HG03060 (cell line): ENCODE results near the gene PLA2R1.
"Not testable (repeated sequence)": the region's sequence is repeated elsewhere in the genome, so short reads cannot be mapped to it uniquely, and the experiment has no call there.

Experiments used
- ATAC-seq: cut with Tn5 transposase; IDR thresholded peaks from one replicate; pipeline ENCODE4 v1.9.1; 2021; ENCODE audit warnings: low read depth, moderate number of reproducible peaks; ENCODE audit not compliant: unreplicated experiment

PLA2R1 gene

DNA sequence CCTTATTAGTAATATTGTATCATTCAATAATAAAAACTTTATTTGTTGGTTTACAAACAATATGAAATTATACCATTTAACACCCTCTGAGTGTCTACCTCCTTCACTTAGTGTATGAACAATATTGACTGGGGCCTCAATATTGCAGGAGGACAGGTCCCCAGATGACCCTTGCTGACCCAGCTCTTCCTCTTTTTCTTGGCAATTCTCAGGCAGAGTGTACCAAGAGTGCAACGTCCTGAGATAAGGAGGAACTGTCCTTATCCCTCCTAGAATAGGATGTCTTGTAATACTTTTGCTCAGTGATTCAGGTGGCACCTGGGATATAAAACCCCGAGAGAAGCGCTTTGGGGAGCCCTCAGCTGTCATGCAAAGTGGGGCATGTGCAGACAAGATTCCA, 76.8 kb downstream of the PLA2R1 start:
- no peak for ATAC-seq

- no peak for ATAC-seq
These were observed 78.4 kb downstream of the PLA2R1 start for GRCh38 chr2:159984034-159984433.

DNA sequence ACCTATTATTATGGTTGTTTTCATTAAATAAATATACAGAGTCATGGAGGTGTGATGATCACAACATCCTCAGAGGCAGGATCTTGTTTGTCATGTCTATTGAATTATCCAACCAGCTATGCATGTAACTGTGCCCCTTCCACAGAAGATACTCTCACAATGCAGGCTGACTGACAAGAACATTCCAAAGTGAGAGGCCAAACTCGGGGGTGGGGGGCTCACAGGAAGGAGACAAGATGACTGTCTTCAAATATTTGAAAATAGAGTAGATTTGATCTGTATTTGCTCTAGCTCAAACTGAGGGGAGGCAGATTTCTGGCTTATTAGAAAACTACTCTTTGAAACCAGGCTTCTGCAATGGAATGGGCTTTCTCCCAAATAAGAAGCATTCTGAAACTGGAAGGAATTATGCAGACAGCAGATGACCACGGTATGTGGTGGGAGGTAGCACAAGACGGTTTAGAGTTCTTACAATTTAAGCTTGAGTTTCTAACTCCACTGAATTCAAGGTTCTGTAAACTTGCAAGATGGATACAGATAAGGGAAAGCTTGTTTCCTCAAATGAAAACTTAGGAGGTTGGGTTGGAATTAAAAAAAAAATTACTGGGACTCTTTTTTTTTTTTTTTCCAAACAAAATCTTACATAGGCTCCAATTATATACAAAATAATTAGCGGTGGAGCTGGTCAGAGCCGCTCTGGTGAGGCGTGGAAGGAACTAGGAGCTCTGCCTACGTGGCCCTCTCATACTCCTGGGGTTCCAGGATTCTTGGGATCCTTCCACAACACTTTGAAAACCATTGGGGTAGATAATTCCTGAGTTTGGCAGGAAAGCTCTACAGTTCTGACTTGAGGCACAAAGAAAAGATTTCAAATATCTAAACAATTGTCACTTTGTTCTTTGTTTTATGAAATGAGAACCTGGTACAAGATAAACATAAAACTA, 79.3 kb downstream of the PLA2R1 start:
- no peak for ATAC-seq

DNA sequence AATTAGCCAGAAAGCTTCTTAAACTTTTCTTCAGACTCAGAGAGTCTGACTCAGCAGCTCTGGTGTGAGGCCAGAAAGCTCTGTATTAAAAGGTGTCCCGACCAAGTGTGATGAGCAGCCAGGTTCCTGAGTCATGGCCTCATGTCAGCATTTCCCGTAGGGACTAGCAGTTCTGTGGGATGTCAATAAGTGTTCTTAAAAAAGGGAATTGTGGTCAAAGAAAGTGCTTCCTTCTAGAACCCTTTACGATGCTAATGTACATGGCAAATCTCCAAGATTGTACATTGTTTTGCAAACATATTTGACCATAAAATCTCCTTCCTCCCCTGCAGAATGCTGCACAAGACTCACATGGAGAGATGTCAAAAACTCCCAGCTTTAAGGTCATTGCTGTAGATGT, 80.1 kb downstream of the PLA2R1 start:
- no peak for ATAC-seq

DNA sequence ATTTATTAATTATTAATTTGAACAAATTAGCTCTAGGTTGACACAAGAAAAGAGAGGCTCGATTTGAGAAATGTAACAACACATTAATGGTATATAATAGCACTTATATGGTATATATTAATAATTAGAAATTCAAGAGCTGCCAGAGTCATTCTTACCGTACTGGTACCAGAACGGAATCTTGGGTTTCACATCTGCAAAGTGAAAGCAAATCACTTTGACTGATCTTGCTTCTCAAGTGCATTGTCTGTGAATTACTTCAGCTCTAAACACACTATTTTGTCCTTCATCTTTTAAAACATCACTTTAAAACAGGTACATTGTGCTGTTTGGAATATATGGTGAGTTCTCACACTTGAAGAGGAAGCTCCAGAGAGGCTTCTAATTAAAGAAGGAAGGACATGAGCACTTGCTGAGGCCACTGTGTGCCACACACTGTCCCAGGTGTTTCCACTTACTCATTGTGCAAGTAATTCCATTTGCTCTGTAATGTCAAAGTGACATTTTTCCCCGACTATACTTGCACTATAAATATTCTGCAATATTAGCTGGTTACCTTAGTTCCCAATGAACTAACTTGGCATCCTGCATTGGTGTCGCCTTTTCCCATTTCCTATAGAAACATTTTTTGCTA, 85.8 kb downstream of the PLA2R1 start:
- ATAC-seq: no peak

DNA sequence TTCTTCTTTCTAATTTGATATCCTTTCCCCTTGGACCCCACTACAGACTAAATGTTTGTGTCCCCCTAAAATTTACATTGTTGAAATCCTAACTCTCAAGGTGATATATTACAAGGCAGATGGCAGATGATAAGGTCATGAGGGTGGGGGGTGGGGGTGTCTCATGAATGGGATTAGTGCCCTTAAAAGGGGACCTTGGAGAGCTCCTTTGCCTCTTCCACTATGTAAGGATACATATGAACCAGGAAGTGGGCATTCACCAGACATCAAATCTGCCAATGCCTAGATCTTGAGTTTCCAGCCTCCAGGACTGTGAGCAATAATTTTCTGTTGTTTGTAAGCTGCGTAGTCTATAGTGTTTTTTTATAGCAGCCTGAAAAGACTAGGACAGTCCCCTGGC, 89.1 kb downstream of the PLA2R1 start:
- no peak for ATAC-seq

DNA sequence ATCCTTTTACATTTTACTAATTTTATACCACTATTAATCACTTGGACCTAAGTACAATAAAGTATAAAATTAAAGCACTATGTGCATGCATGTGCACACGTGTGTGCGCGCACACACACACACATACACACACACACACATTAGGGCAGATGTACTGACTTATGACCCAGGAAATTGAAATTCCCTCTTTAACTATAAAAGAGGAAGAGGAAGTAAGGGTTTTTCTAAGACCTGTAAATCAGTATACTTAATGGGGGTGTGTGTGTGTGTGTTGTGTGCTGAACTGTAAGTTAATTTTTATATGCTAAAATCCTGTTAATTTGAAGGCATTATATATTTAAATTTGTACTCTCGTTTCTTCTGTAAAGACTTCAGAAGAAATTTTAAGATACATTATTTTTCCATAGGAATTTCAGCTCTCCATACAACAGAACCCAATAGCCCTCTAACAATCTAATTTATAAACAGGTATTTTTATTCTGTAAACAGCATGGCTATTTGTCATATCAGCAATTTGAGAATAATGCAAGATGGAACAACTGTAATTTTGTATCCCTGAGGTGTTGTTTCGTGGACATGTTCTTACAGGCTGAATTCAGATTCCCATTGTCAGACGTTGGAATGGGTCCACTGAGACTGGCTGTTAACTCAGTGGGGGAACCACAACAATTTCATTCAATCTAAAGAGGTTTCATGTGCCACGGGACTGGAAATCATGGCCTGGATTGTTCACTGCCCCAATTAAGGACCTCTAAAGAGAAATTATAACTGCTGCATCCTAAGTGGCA, 90.9 kb downstream of the PLA2R1 start:
- no peak for ATAC-seq

GRCh38 chr2:159970548-159970947, 91.9 kb downstream of the PLA2R1 start:
- not testable (repeated sequence) for ATAC-seq

DNA sequence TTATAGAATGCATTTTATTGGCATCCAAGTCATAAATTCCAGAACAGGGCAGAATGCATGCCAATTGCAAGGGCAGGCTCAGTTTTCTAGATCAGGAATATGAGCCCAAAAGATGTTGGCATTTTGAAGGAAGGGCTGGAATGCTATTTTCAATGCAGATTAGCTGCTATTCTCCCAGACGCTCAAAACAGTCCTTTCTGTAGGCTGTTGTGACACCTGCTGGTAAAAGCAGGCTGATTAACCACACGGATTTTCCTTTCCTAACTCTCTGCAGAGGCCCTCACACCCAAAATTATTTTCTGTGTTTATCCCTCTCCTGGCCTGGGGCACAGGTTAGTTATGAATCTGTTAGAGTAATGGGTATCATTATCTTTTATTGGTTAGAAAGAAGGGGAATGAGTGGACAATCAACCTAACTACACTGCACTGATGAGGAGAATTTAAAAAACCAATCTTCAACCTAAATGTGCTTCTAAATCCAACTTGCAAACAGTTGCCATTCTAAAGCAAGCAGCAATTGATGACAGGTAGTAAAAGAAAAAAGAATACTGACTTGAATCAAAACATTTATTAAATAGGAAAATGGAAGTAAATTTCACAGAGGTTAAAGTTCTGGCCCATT, 94.0 kb downstream of the PLA2R1 start:
- no peak for ATAC-seq

- ATAC-seq: peak; percentile 70
These were observed 98.7 kb downstream of the PLA2R1 start for GRCh38 chr2:159963700-159964099.

DNA sequence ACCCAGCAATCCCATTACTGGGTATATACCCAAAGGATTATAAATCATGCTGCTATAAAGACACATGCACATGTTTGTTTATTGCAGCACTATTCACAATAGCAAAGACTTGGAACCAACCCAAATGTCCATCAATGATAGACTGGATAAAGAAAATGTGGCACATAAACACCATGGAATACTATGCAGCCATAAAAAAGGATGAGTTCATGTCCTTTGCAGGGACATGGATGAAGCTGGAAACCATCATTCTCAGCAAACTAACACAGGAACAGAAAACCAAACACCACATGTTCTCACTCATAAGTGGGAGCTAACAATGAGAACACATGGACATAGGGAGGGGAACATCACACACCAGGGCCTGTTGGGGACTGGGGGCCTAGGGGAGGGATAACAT, 99.9 kb downstream of the PLA2R1 start:
- not testable (repeated sequence) for ATAC-seq

- ATAC-seq: no peak
These were observed 101.0 kb downstream of the PLA2R1 start for GRCh38 chr2:159961451-159961850.

GRCh38 chr2:159961037-159961436, 101.4 kb downstream of the PLA2R1 start:
- ATAC-seq: no peak

DNA sequence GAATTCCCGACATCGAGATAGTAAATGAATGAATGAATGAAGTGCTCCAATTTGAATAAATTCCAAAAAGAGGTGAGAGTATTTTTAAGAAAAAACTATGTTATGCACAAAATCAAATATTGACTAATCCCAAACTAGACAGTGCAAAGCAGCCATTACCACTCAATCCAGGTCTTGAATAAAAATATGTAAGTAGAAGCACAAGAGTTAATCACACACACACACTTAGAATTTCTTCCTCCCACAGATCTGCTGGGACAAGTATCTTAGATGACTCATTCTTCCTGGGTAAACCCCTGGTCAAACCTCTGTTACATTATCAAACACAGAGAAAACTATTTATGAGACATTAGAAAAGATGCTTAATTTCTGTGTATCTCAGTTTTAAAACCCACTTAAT, 102.0 kb downstream of the PLA2R1 start:
- ATAC-seq: peak; percentile 46

GRCh38 chr2:159959136-159959535, 103.3 kb downstream of the PLA2R1 start:
- no peak for ATAC-seq

- ATAC-seq: no peak
These were observed 109.1 kb downstream of the PLA2R1 start for GRCh38 chr2:159953136-159953823.

GRCh38 chr2:159946326-159946999, 116.0 kb downstream of the PLA2R1 start:
- ATAC-seq: no peak

DNA sequence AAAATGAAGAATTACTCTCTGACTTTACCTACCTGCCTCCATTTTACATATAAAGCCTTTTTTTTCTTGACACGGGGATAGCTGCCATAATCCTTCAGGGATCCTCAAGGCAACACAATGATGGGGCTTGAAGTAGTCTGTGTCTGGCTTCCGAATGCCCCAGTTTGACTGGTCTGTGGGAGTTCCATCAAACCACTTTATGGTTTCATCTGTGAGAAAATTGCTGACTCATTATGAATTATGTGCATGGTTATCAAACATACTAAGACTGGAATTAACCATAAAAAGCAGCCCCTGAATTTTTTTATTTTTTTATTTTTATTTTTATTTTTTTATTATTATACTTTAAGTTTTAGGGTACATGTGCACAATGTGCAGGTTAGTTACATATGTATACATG, 117.5 kb downstream of the PLA2R1 start:
- ATAC-seq: no peak

DNA sequence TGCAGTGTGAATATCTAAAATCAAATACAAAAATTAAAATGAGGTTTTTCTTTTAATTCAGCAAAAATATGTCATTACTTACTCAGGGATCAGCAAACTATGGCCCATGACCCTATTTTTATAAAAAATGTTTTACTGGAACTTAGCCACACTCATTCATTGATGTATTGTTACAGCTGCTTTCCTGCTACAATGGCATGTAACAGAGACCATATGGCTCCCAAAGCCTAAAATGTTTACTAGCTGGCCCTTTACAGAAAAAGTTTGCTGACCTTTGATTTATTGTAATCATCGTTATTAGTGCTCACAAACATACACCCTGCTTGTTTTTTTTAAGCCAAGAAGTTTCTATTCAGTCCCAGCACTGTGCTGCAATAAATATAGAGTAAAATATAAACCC, 120.3 kb downstream of the PLA2R1 start:
- ATAC-seq: no peak

- ATAC-seq: no peak
These were observed 120.7 kb downstream of the PLA2R1 start for GRCh38 chr2:159941729-159942128.
